Lower lobe of right lung (tissue), 2 donors: ENCODE data around the gene DAAM2. TPM values are rescaled to one million over a fixed set of nuclear protein-coding genes. Genes with fewer than 3 reads are reported as not detected.

ENCODE experiments used
- ATAC-seq, 2 donors: fragments of 200-7000 bp; cut with Tn5 transposase; one replicate each; pipeline ENCODE4 v1.9.1; 2020 to 2022; ENCODE audit warnings: mild to moderate bottlenecking in 2 of 2, moderate library complexity in 2 of 2
- DNase-seq: peaks from one replicate; pipeline ENCODE4 v3.0.0-alpha.2; 2020
- H3K27ac ChIP-seq: fragments of 200-600 bp; one replicate; pipeline ENCODE4 v1.8.0; 2022
- H3K27me3 ChIP-seq: fragments of 200-600 bp; one replicate; pipeline ENCODE4 v1.8.0; 2022; ENCODE audit warnings: low read depth
- H3K36me3 ChIP-seq: fragments of 200-600 bp; one replicate; pipeline ENCODE4 v1.8.0; 2022; ENCODE audit warnings: mild to moderate bottlenecking
- H3K4me1 ChIP-seq: fragments of 200-600 bp; one replicate; pipeline ENCODE4 v1.8.0; 2022
- H3K4me3 ChIP-seq: fragments of 200-600 bp; one replicate; pipeline ENCODE4 v1.8.0; 2022; ENCODE audit warnings: mild to moderate bottlenecking
- H3K9me3 ChIP-seq: fragments of 200-600 bp; one replicate; pipeline ENCODE4 v1.8.0; 2022
- CTCF ChIP-seq: fragments of 200-600 bp; IDR thresholded peaks from one replicate; pipeline ENCODE4 v1.8.0; 2022; ENCODE audit warnings: antibody characterized with exemption, mild to moderate bottlenecking
- intact Hi-C: fragments of 100-400 bp; cut with DNase I; formaldehyde crosslinking; loops from one replicate; pipeline ENCODE4 v1.11.0; 2022
- total RNA-seq: library from RNA; stranded (reverse); fragmentation: NEBNext Ultra II Directional; extraction: Animal tissue kit (Norgen Biotek cat#: 25700); gene quantifications from one replicate; pipeline ENCODE4 v1.2.1, GENCODE V29; 2021
- donor health status: DM: no; HTN: yes; CAD: no; lungs with severe emphysema.

Gene DAAM2
- total RNA-seq, 1 donor from 2014 or later = 29.0 TPM

- Histone ChIP-seq H3K4me3 (no peak overlapping the region), H3K27me3 (peaks cover 6% of the 10 kb centered on the region), H3K27ac (no peak overlapping the region), H3K9me3 (no peaks in the 10 kb centered on the region), H3K4me1 (peaks cover 34% of the 10 kb centered on the region), H3K36me3 (no peaks in the 10 kb centered on the region)
- ATAC-seq (no peak), DNase-seq (no peak)
- no peak for TF ChIP-seq CTCF
- intact Hi-C loops = no loop called here
These were observed 143.1 kb downstream of the DAAM2 start for GRCh38 chr6:39935241-39935640.

- intact Hi-C loops = no loop called here
- no peaks in the 10 kb centered on the region for H3K9me3 ChIP-seq
- H3K4me3 ChIP-seq = no peak overlapping the region
- no peak for TF ChIP-seq CTCF
- DNase-seq = no peak
- ATAC-seq = no peak
- H3K4me1 ChIP-seq = peaks cover 34% of the 10 kb centered on the region
- peaks cover 6% of the 10 kb centered on the region for H3K27me3 ChIP-seq
- H3K27ac ChIP-seq = no peak overlapping the region
- H3K36me3 ChIP-seq = no peaks in the 10 kb centered on the region
These were observed 144.7 kb downstream of the DAAM2 start for GRCh38 chr6:39936857-39937256.

- Histone ChIP-seq H3K36me3 (no peaks in the 10 kb centered on the region), H3K27me3 (peaks cover 6% of the 10 kb centered on the region), H3K4me1 (peaks cover 28% of the 10 kb centered on the region), H3K4me3 (no peak overlapping the region), H3K27ac (no peak overlapping the region), H3K9me3 (no peaks in the 10 kb centered on the region)
- TF ChIP-seq CTCF = no peak
- no peak for DNase-seq
- no peak for ATAC-seq
- intact Hi-C loops = no loop called here
These were observed 145.6 kb downstream of the DAAM2 start for GRCh38 chr6:39937686-39938333.

GRCh38 chr6:39938773-39939654 is 146.8 kb downstream of the DAAM2 start:
- ATAC-seq (no peak), DNase-seq (no peak)
- no peaks in the 10 kb centered on the region for H3K36me3 ChIP-seq
- no peak for TF ChIP-seq CTCF
- H3K4me3 ChIP-seq = no peak overlapping the region
- H3K27ac ChIP-seq = no peak overlapping the region
- intact Hi-C loops = no loop called here
- H3K4me1 ChIP-seq = peaks cover 16% of the 10 kb centered on the region
- peaks cover 6% of the 10 kb centered on the region for H3K27me3 ChIP-seq
- no peaks in the 10 kb centered on the region for H3K9me3 ChIP-seq

GRCh38 chr6:39941138-39941537 is 149.0 kb downstream of the DAAM2 start:
- Histone ChIP-seq H3K4me1 (no peaks in the 10 kb centered on the region), H3K27me3 (no peaks in the 10 kb centered on the region), H3K27ac (no peak overlapping the region), H3K4me3 (no peak overlapping the region), H3K36me3 (no peaks in the 10 kb centered on the region), H3K9me3 (no peaks in the 10 kb centered on the region)
- ATAC-seq = no peak
- TF ChIP-seq CTCF = no peak
- no peak for DNase-seq
- intact Hi-C loops = no loop called here
